ENCODE data around the gene SNX30.

DNA sequence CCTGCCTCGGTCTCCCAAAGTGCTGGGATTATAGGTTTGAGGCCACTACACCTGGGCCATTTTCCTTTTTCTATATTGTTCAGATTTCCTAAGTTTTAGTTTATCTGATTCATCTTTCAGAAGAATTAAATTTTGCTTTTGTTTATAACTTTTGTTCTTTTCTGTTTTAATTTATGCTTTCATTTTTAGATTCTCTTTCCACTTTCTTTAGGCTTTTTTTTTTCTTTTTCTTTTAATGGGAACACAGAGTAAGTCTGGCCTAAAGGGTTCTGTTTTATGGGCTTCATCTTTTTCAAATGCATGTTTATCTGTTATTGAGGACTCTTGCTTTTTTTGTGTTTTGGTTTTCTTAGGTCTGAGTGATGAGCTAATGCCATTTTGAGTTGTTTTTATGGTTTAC lies 42.1 kb downstream of the SNX30 start:
- TF ChIP-seq, protein P1, sequence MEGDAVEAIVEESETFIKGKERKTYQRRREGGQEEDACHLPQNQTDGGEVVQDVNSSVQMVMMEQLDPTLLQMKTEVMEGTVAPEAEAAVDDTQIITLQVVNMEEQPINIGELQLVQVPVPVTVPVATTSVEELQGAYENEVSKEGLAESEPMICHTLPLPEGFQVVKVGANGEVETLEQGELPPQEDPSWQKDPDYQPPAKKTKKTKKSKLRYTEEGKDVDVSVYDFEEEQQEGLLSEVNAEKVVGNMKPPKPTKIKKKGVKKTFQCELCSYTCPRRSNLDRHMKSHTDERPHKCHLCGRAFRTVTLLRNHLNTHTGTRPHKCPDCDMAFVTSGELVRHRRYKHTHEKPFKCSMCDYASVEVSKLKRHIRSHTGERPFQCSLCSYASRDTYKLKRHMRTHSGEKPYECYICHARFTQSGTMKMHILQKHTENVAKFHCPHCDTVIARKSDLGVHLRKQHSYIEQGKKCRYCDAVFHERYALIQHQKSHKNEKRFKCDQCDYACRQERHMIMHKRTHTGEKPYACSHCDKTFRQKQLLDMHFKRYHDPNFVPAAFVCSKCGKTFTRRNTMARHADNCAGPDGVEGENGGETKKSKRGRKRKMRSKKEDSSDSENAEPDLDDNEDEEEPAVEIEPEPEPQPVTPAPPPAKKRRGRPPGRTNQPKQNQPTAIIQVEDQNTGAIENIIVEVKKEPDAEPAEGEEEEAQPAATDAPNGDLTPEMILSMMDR (IDR thresholded peaks at IDR 0.05; ENCODE audit: low read length) = no peak
- TF ChIP-seq EZH2 (IDR thresholded peaks at IDR 0.05; ENCODE audit: borderline replicate concordance, low read length) = no peak
